Stimulated activated CD4-positive, alpha-beta T cell treated with anti-CD3 and anti-CD28 coated beads, Interleukin-15, amount 100 ng/mL, for 1 hour (primary cell): ENCODE results near the gene AQP7.
"Not testable (repeated sequence)": the region's sequence is repeated elsewhere in the genome, so short reads cannot be mapped to it uniquely, and the experiment has no call there.

Experiments
- DNase-seq, 2 donors: peaks; one replicate each; pipeline ENCODE4 v3.0.0-alpha.2; 2020; ENCODE audit warnings: low read depth in 1 of 2, low spot score in 1 of 2

The AQP7 gene

GRCh38 chr9:33399047-33399446 is 3.3 kb downstream of the AQP7 start:
- DNase-seq: not testable (repeated sequence)

- not testable (repeated sequence) for DNase-seq
These were observed 4.6 kb downstream of the AQP7 start for GRCh38 chr9:33397801-33398200.

- DNase-seq: not testable (repeated sequence)
These were observed 7.0 kb downstream of the AQP7 start for GRCh38 chr9:33395159-33395879.

GRCh38 chr9:33393986-33394385 is 8.4 kb downstream of the AQP7 start:
- not testable (repeated sequence) for DNase-seq

- no peak for DNase-seq
These were observed 8.8 kb downstream of the AQP7 start for GRCh38 chr9:33393581-33393980.

GRCh38 chr9:33392591-33393021 is 9.8 kb downstream of the AQP7 start:
- not testable (repeated sequence) for DNase-seq

GRCh38 chr9:33391111-33391771 is 11.1 kb downstream of the AQP7 start:
- not testable (repeated sequence) for DNase-seq

GRCh38 chr9:33388110-33388994 is 14.0 kb downstream of the AQP7 start:
- DNase-seq: no peak

- not testable (repeated sequence) for DNase-seq
These were observed 15.4 kb downstream of the AQP7 start for GRCh38 chr9:33386998-33387397.

GRCh38 chr9:33386641-33386996 is 15.7 kb downstream of the AQP7 start:
- not testable (repeated sequence) for DNase-seq

- not testable (repeated sequence) for DNase-seq
These were observed 16.3 kb downstream of the AQP7 start for GRCh38 chr9:33385979-33386640.

- not testable (repeated sequence) for DNase-seq
These were observed 16.8 kb downstream of the AQP7 start for GRCh38 chr9:33385536-33385935.

- not testable (repeated sequence) for DNase-seq
These were observed 19.0 kb downstream of the AQP7 start for GRCh38 chr9:33383396-33383795.

GRCh38 chr9:33382397-33382796 is 20.0 kb downstream of the AQP7 start:
- DNase-seq: not testable (repeated sequence)

GRCh38 chr9:33381231-33381791 is 21.1 kb downstream of the AQP7 start:
- no peak for DNase-seq

- DNase-seq: no peak
These were observed 21.8 kb downstream of the AQP7 start for GRCh38 chr9:33380390-33381094.

GRCh38 chr9:33379666-33380389 is 22.5 kb downstream of the AQP7 start:
- DNase-seq: no peak

GRCh38 chr9:33378121-33378795 is 24.1 kb downstream of the AQP7 start:
- DNase-seq: no peak
